Caki2 (cell line): ENCODE measurements around the gene BLTP3A. TPM values are rescaled to one million over a fixed set of nuclear protein-coding genes. Genes with fewer than 3 reads are reported as not detected.
A peak's percentile ranks its signal among the peaks of the same experiment; 100 is the strongest.
"Not testable (repeated sequence)": the region's sequence is repeated elsewhere in the genome, so short reads cannot be mapped to it uniquely, and the experiment has no call there.

ENCODE experiments used
- DNase-seq: peaks from one replicate; pipeline ENCODE4 v3.0.0-alpha.2; 2015; ENCODE audit warnings: low read depth
- in situ Hi-C: cut with HindIII; loops from 2 replicates; pipeline ENCODE4 v1.10.0; 2016; ENCODE audit warnings: low sequenced_read_pairs, low pct_unique_long_range_greater_than_20kb, mixed read lengths
- total RNA-seq: library from RNA; depleted of rRNA; stranded (reverse); fragments of >200 nt; shearing (Covaris generic); gene quantifications from 2 replicates; pipeline ENCODE4 v1.2.3, GENCODE V29; 2014; ENCODE audit warnings: low replicate concordance; rRNA removed

The BLTP3A gene
- 3.5 and 5.6 TPM in 2 replicates for total RNA-seq

GRCh38 chr6:34791701-34792604 lies at the start of gene BLTP3A:
BLTP3A (plus strand) TSS chr6:34792083; CDS start chr6:34792251, 168 bp downstream.
- in situ Hi-C loops, result no loop called here
- DNase-seq, result peak; percentile 75

GRCh38 chr6:34742094-34742493 lies 49.8 kb upstream of the BLTP3A start:
- in situ Hi-C loops, result no loop called here
- no peak for DNase-seq

GRCh38 chr6:34743625-34744293 lies 48.1 kb upstream of the BLTP3A start:
- in situ Hi-C loops, result no loop called here
- DNase-seq, result peak; percentile 16

GRCh38 chr6:34744294-34744647 lies 47.6 kb upstream of the BLTP3A start:
- in situ Hi-C loops, DNase-seq: not testable (repeated sequence)

GRCh38 chr6:34745277-34746103 lies 46.4 kb upstream of the BLTP3A start:
- in situ Hi-C loops, result no loop called here
- peak; percentile 9 for DNase-seq

- in situ Hi-C loops, result no loop called here
- no peak for DNase-seq
These were observed 45.6 kb upstream of the BLTP3A start for GRCh38 chr6:34746104-34746846.

GRCh38 chr6:34748757-34749156 lies 43.1 kb upstream of the BLTP3A start:
- in situ Hi-C loops, result no loop called here
- DNase-seq, result no peak

GRCh38 chr6:34756513-34756856 lies 35.4 kb upstream of the BLTP3A start:
- in situ Hi-C loops, result not testable (repeated sequence)
- peak; percentile 56 for DNase-seq

GRCh38 chr6:34757687-34758274 lies 34.1 kb upstream of the BLTP3A start:
- no peak for DNase-seq
- in situ Hi-C loops, result no loop called here

- no peak for DNase-seq
- in situ Hi-C loops, result no loop called here
These were observed 31.8 kb upstream of the BLTP3A start for GRCh38 chr6:34760108-34760507.

- DNase-seq, in situ Hi-C loops: not testable (repeated sequence)
These were observed 30.2 kb upstream of the BLTP3A start for GRCh38 chr6:34761681-34762080.

- DNase-seq, result no peak
- in situ Hi-C loops, result no loop called here
These were observed 23.7 kb upstream of the BLTP3A start for GRCh38 chr6:34768148-34768547.

GRCh38 chr6:34771727-34772126 lies 20.2 kb upstream of the BLTP3A start:
- in situ Hi-C loops, result no loop called here
- no peak for DNase-seq

GRCh38 chr6:34772940-34773339 lies 18.9 kb upstream of the BLTP3A start:
- in situ Hi-C loops, result no loop called here
- DNase-seq, result no peak

GRCh38 chr6:34773916-34774315 lies 18.0 kb upstream of the BLTP3A start:
- in situ Hi-C loops, result no loop called here
- DNase-seq, result no peak

- DNase-seq, result no peak
- in situ Hi-C loops, result no loop called here
These were observed 16.9 kb upstream of the BLTP3A start for GRCh38 chr6:34774967-34775366.

GRCh38 chr6:34785375-34785774 lies 6.5 kb upstream of the BLTP3A start:
- DNase-seq, in situ Hi-C loops: not testable (repeated sequence)

- in situ Hi-C loops, DNase-seq: not testable (repeated sequence)
These were observed 4.7 kb upstream of the BLTP3A start for GRCh38 chr6:34787152-34787551.
